Measurements from ENCODE around the gene CPOX. TPM values are rescaled to one million over a fixed set of nuclear protein-coding genes. Genes with fewer than 3 reads are reported as not detected.
"Not testable (repeated sequence)": the region's sequence is repeated elsewhere in the genome, so short reads cannot be mapped to it uniquely, and the experiment has no call there.

CPOX gene
- total RNA-seq (2014; rRNA removed; shearing (Covaris generic)): 13.5 and 14.1 TPM in 2 replicates
- 29.2 and 31.9 TPM in 2 replicates for polyA plus RNA-seq (2014; cell fraction: nucleus; rRNA removed)

DNA sequence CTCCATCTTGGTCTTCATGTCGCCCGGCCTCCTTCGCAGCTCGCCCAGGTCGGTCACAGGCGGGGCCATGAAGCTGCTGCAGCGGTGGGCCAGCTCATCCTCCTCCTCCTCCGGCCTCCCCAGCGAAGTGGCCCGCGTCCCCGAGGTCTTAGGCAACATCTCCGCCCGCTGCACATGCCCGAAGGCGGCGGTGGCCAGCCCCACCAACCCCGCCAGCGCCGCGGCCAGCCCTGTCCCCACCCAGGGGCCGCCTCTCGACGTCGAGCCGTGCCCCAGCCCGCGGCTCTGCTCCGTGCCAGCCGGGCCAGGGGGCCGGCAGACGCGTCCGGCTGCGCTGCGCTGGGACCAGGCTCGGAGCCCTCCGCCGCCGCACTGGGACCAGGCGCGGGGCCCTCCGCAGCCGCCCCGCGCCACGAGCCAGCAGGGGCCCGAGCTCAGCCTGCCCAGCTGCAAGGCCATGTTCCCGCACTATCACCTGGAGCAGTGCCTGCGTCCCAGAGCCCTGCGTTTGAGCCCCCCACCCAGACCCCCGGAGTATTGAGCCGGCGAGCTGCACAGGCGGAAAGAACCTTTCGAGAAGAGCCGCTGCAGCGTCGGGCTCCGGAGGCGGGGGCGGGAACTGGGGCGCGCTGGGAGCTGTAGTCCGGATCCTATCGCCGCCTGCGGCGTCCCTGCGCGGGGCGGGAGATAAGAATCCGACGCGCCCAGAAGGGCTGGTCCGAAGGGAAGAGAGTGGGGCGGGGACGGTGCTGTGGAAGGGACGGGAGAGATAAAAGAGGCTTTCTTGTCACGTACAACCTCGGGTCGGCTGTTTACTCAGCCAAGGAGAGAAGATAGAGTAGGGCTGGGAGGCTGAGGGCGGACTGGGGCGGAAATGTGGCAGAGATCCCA is at the start of gene CPOX:
TSS of gene CPOX (minus strand) at position 566 of the 891 bp plus-strand sequence. CDS start at position 459, 107 bp downstream.
- DNase-seq (ENCODE audit: extremely low read depth, low read depth): peak; percentile 74

- not testable (repeated sequence) for DNase-seq (ENCODE audit: extremely low read depth, low read depth)
Measured at GRCh38 chr3:98642769-98643168, 49.4 kb upstream of the CPOX start.

DNA sequence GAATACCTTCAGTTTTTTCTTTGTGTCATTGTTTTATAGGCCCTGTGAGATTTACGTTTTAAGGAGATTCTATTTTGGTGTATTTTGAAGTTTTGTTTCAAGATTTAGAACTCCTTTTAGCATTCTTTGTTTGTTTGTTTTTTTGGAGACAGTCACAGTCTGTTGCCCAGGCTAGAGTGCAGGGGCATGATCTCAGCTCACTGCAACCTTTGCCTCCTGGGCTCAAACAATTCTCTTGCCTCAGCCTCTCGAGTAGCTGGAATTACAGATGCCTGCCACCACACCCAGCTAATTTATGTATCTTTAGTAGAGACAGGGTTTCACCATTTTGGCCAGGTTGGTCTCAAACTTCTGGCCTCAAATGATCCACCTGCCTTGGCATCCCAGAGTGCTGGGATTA is 48.3 kb upstream of the CPOX start:
- DNase-seq (ENCODE audit: extremely low read depth, low read depth): not testable (repeated sequence)

DNA sequence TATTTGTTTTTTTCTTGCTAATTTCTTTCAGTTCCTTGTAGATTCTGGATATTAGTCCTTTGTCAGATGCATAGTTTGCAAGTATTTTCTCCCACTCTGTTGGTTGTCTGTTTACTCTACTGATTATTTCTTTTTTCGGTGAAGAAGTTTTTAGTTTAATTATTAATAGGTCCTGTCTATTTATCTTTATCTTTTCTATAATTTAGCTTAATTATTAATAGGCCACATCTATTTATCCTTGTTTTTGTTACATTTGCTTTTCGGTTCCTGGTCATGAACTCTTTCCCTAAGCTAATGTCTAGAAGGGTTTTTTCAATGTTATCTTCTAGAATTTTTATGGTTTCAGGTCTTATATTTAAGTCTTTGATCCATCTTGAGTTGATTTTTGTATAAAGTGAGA is 45.1 kb upstream of the CPOX start:
- not testable (repeated sequence) for DNase-seq (ENCODE audit: extremely low read depth, low read depth)

DNA sequence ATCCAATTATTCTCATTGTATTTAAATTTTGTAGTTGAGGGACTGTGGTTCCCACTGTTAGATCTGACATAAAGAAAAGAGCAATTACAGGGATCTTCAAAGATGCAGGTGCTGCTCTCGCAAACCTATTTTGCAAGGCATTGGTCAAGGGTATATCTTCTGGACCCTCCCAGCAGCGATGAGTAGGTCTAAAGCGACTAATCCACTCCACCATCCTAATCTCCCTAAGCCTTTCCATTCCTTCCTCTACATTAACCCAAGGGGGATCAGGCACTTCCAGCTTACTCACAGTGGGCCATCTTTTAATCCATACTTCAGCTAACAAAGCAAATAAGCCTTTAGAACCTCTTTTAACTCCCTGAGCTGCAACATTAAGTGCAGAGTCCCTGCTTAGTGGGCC is 37.0 kb upstream of the CPOX start:
- DNase-seq (ENCODE audit: extremely low read depth, low read depth): no peak

DNA sequence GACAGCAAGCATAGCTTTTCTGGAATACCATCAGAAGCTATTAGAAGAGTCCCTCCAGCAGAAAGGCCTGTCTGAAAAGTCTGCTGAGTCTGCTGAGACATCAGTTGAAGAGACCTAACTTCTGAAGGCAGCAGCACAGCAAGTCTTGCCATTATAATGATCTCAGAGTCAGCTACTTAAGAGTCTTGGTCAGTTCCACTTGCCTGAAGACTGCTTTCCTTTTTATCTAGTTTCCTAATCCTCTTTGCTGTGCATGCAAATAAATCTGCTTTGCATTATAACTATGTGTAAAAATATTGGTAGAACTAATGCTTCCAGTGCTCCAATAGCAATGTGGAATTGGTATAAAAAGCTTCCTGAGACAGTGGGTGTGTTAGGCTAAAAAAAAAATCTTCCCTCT is 34.9 kb upstream of the CPOX start:
- DNase-seq (ENCODE audit: extremely low read depth, low read depth): no peak

DNA sequence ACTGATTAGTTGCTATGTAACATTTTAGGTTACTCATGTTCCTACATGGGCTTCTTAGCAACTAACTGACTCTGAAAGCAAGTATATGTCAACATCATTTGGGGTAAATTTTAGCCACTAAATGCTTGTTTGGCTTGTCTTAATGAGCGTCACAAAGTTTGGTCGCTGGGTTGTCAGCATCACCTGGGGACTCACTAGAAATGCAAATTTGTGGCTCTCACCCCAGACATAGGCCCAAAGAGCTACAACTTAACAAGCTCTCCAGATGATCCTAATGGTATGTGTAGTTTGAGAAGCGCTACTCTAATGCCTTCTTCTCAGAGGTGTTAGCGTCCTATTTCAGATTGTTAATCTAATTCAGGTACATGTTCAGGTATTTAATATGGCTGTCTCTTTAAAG is 32.7 kb upstream of the CPOX start:
- DNase-seq (ENCODE audit: extremely low read depth, low read depth): no peak

DNA sequence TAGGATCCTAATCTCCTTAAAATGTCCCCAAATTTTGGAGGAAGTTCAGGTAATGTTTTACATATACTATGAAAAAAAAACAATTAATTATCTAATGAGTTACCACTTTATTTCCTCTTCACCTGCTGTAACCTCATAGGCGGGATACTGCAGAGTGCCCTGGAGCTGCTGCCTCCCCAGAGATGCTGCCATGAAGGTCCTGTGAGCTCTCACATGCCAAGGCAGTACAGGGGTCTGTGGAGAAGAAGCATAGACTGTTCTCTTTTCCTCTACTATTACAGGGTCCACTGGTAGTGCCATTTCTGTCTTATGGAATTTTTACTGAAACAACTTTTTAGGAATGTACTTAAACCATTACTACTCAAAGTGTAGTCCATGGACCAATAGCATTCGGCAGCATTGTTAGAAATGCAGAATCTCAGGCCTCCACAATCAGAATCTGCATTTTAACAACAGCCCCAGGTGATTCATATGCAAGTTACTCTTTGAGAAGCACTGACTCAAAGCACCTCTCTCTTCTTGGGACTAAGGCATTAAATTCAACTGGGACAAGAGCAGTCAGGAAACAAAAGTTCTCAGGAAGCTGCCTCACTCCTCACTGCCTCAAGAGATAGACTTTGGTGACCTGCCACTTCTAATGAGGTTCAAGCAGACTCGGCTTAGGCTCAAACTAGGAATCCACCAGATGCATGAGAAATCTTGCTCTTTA is 30.3 kb upstream of the CPOX start:
- DNase-seq (ENCODE audit: extremely low read depth, low read depth): no peak

- DNase-seq (ENCODE audit: extremely low read depth, low read depth): no peak
Measured at GRCh38 chr3:98617841-98618240, 24.4 kb upstream of the CPOX start.

- DNase-seq (ENCODE audit: extremely low read depth, low read depth): no peak
Measured at GRCh38 chr3:98613616-98614015, 20.2 kb upstream of the CPOX start.

- DNase-seq (ENCODE audit: extremely low read depth, low read depth): no peak
Measured at GRCh38 chr3:98612996-98613517, 19.6 kb upstream of the CPOX start.

DNA sequence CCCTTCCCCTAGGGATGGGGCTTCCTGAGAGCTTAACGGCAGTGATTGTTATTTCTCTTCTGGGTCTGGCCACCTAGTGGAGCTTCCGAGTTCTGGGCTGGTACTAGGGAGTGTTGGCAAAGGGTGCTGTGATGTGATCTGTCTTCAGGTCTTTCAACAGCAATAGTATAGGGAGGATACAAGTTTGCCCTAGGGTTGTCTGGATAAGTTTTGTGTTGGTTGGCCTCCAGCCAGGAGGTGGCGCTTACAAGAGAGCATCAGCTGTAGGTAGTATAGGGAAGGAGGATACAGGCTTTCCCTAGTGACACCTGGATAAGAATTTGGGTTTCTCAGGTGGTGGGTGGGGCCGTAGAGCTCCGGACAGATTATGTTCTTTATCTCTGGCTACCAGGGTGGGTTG is 19.2 kb upstream of the CPOX start:
- DNase-seq (ENCODE audit: extremely low read depth, low read depth): no peak

DNA sequence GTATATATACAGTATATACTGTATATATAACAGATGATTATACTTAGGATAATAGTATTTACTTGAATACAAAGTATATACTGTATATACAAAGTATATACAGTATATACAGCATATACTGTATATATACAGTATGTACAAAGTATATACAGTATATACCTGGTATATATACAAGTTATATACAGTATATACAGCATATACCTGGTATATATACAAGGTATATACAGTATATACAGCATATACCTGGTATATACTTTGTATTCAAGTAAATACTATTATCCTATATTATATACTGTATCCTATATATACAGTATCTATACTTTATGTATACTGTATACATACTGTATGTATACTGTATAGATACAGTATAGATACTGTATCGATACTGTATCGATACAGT is 14.6 kb upstream of the CPOX start:
- DNase-seq (ENCODE audit: extremely low read depth, low read depth): no peak

GRCh38 chr3:98603580-98603979 is 10.2 kb upstream of the CPOX start:
- no peak for DNase-seq (ENCODE audit: extremely low read depth, low read depth)

GRCh38 chr3:98602078-98602678 is 8.8 kb upstream of the CPOX start:
- DNase-seq (ENCODE audit: extremely low read depth, low read depth): peak; percentile 36

DNA sequence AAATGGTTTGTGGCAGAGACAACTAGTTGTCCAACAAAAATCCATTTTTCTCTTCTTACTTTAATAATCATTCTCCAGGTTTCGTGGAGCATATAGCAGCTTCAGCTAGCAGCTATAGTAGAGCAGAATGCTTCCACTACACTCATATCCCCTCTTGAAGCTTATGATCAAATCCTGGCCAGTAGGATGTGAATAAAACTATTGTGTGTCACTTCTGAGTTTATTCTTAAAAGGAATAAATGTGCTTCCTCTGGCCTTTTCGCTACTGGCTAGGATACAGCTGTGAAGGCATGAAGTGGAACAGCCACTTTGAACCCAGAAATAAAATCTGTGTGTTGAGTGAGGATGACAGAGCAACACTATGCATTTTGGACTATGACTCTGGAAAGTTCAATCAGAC is 7.8 kb upstream of the CPOX start:
- DNase-seq (ENCODE audit: extremely low read depth, low read depth): no peak

DNA sequence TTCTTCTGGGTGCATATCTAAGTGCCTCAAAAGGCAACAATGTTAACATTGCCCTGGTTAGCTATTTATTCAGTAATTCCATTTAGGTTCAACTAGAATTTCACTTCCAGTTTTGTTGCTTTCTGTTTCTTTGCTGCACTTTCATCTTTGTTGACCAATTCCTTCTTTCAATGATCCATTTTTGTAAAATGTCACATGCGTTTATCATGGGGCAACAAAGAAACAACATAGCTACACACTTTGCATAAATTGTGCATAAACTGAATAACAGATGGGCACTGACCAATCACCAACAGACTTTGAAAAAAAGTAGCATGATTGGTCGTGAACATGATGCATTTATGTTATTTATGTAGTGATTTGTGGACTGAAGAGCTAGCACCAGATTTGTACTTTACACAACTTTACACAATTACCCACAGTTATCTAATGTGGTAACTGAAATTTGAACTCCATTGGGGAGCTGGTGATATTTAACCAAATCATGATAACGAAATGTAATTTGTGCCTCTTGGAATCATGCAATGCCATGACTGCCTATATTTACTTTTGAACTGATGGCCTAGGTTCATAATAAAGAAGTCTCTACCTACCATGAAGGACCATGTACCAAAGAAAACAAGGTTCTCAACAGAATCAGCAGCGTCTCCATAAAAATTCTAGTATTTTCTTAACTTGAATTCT is 7.1 kb upstream of the CPOX start:
- DNase-seq (ENCODE audit: extremely low read depth, low read depth): no peak

GRCh38 chr3:98599647-98600411 is 6.4 kb upstream of the CPOX start:
- DNase-seq (ENCODE audit: extremely low read depth, low read depth): no peak

GRCh38 chr3:98598492-98598891 is 5.1 kb upstream of the CPOX start:
- DNase-seq (ENCODE audit: extremely low read depth, low read depth): no peak
